Fibroblast of skin of back (primary cell): ENCODE results near the gene PSMD14.
A peak's percentile ranks its signal among the peaks of the same experiment; 100 is the strongest.
"Not testable (repeated sequence)": the region's sequence is repeated elsewhere in the genome, so short reads cannot be mapped to it uniquely, and the experiment has no call there.

Source experiments
- DNase-seq: peaks from one replicate; pipeline ENCODE4 v3.0.0-alpha.2; 2013

Gene PSMD14

DNA sequence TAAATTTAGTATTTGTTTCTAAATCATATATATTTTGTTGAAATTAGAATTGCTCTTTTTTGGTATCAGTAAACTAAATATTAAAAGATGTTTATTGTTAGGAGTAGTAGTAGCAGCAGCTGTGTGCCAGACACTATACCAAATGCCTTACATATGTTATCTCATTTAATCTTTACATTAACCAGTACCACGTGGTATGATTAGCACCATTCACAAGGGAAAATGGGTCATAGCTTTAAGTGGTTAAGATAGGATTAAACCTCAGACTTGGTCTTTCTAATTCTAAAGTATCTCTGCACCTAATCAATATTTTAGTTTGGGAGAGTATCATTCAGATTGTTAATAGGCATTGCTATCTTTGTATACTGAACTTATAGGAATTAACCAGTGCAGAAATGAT lies 29.0 kb downstream of the PSMD14 start:
- no peak for DNase-seq

GRCh38 chr2:161339532-161339931 lies 31.3 kb downstream of the PSMD14 start:
- DNase-seq, result not testable (repeated sequence)

DNA sequence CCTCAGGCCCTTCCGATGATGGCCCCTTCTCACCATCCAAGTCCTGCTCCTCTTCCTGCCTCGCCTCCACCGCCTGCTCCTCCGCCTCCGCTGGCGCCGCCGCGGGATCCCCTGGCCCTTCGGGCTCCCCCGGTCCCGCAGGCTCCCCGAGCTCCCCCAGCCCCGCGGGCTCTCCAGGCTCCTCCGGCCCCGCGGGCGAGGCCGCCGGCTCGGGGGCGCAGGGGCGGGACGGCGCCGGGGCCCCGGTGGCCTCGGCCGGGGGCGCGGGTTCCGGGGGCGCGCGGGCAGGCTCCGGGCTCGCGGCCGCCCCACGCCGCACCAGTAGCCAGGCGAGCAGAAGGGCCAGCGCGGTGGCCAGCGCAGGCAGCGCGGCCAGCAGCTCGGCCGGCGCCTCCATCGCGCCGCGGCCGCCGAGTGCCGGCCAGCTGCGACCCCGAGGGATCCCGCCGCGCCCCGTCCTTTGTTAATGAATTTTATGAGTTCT lies 32.7 kb downstream of the PSMD14 start:
- DNase-seq, result not testable (repeated sequence)

DNA sequence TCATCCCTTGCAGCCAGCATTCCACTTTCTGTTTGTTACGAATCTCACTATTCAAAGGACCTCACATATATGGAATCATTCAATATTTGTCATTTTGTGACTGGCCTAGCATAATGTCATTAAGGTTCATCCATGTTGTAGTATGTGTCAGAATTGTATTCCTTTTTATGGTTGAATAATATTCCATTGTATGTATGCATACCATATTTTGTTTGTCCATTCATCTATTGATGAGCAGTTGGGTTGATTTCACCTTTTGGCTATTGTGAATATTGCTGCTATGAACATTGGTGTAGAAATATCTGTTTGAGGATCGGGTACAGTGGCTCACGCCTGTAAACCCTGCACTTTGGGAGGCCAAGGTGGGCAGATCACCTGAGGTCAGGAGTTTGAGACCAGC lies 35.0 kb downstream of the PSMD14 start:
- DNase-seq, result no peak

DNA sequence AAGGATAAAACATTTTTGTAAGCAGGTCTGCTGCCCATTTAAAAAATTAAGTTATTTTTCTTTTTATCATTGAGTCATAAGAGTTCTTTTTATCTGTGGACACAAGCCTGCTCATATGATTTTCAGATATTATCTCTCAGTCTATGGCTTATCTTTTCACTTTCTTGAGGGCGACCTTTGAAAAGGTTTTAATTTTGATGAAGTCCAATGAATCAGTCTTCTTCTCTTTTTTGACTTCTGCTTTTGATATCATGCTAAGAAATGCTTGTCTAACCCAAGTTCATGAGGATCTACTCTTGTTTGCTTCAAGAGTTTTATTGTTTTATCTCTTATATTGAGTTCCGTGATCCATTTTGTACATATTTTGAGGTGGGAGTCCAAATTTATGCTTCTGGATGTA lies 36.5 kb downstream of the PSMD14 start:
- DNase-seq, result no peak

GRCh38 chr2:161351678-161352077 lies 43.5 kb downstream of the PSMD14 start:
- no peak for DNase-seq

DNA sequence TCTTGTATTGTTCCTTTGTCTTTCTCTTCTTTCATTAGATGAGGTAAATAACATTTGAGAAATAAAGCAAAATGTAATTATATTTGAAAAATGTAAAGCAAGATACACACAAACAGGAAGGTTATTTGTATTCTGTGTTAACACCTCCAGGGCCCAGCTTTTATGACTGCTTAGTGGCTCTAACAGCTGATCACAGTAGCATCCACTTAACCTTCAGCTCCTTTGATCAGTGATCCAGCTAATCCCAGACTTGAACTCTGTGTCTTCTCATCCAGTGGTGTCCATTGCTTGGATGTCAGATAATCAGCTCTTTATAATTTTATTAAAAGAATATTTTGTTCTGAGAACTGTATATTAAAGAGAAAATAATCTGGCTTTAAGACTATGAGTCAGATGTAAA lies 44.5 kb downstream of the PSMD14 start:
- no peak for DNase-seq

- no peak for DNase-seq
Measured at GRCh38 chr2:161353543-161353942, 45.3 kb downstream of the PSMD14 start.

DNA sequence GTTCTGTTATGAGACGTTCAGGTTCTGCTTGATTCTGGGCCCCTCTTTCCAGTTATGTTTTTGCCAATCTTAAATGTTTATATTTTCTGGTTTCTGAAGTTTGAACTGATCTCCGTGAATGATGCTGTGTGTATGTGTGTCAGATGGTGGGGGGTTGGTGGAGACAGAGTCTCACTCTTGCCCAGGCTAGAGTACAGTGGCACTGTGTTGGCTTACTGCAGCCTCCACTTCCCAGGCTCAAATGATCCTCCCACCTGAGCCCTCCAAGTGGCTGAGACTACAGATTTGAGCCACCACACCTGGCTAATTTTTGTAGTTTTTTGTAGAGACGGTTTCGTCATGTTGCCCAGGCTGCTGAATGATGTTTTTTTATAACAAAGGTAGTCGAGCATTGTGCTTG lies 45.9 kb downstream of the PSMD14 start:
- no peak for DNase-seq

DNA sequence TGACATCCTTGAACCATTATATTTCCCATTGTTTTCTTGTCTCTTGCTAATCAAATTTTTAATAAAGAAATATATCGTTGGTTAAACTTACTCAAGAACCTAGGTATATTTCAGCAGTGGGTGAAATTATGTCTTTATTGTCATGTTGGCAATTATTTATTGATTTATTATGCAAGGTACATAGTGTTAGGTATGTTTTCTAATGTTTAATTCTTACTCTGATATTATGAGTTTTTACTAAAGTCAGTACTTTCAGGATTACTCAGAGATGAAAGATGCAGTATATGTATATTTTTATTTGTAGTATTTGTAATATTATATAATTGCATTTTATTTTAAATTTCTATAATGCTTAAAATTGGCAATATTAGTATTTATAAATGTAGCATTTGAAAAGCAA lies 46.9 kb downstream of the PSMD14 start:
- no peak for DNase-seq

DNA sequence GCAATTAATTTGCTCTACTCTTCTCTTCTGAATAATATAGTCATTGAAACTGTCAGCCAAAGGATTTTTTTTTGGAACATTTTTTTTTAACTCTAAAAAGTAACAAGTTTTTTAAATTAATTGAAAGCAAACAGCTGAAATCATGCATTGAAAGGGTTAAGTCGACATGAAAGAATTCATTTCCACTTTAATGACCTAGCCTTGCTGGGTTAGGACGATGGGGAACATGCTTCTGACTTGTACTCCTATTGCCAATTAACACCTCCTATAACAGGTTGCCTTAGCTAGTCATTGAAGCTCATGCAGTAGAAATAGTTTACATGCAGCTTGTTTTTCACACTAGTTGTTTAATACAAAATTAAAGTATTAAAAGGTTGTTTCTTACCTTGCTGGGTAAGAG lies 47.8 kb downstream of the PSMD14 start:
- DNase-seq, result no peak

GRCh38 chr2:161357097-161357496 lies 48.9 kb downstream of the PSMD14 start:
- DNase-seq, result no peak

GRCh38 chr2:161358838-161359237 lies 50.6 kb downstream of the PSMD14 start:
- DNase-seq, result no peak

DNA sequence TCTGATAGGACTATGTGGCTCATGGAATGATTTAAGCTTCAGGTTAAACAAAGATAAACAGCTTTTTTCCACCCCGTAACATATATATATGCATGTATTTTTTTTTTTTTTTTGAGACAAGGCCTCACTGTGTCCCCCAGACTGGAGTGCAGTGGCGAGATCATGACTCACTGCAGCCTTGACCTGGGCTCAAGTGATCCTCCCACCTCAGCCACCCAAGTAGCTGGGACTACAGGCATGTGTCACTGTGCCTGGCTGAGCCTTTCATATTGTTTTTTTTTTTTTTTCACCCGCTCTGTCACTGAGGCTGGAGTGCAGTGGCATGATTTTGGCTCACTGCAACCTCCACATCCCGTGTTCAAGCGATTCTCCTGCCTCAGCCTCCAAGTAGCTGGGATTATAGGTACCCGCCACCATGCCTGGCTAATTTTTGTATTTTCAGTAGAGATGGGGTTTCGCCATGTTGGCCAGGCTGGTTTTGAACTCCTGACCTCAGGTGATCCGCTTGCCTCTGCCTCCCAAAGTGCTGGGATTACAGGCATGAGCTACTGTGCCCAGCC lies 52.0 kb downstream of the PSMD14 start:
- DNase-seq, result not testable (repeated sequence)

DNA sequence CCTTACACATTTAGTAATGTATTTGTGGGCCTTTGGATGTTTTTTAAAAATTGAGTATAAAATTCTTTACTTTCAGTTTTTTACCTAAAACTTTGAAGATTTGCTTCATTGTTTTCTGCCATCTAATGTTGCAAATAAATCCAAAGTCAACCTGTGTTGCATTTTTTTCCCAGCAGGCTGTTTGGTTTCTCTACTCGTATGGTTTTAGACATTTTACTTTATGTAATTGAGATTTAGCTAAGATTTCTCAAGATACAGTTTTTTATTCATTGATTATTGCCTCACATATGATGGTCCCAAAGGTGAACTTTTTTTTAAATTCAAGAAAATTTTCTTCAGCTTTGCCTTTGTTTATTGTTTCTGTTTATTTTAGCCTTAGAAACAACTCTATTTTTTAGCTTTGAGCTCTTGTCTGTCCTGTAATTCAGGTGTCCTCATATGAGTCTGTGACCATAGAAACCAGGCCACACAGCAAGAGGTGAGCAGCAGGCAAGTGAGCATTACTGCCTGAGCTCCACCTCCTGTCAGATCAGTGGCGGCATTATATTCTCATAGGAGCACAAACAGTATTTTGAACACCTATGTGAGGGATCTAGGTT lies 54.4 kb downstream of the PSMD14 start:
- DNase-seq, result no peak

- no peak for DNase-seq
Measured at GRCh38 chr2:161367675-161368074, 59.5 kb downstream of the PSMD14 start.

DNA sequence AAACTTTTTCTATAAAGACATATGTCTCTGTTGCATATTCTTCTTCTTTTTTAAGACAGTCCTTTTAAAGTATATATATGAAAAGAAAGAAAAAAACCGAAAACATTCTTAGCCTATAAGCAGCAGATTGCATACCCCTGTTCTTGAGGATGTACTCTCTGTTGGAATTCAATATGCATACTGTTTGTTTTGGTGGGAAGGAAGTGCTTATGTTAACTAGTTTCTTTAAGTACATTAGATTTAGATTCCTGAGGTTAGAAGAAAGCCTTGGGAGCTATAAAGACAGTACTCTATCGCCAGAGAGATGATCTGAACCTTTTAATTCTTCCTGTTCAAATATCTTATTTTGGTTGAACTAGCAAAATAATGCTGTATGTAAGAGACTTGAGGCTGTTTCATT lies 61.1 kb downstream of the PSMD14 start:
- DNase-seq, result no peak

DNA sequence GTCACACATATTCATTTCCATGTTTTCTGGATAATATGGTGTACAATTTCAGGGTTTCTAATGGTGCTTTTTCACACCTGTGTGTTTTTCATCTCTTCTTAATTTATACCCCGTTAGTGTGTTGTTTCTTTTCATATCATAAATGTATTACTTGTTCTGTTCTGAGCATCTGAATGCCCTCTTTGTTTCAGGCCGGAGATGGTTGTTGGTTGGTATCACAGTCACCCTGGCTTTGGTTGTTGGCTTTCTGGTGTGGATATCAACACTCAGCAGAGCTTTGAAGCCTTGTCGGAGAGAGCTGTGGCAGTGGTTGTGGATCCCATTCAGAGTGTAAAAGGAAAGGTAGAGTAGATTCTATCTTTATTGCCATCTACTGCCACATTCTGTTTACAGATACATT lies 62.8 kb downstream of the PSMD14 start:
- DNase-seq, result no peak

DNA sequence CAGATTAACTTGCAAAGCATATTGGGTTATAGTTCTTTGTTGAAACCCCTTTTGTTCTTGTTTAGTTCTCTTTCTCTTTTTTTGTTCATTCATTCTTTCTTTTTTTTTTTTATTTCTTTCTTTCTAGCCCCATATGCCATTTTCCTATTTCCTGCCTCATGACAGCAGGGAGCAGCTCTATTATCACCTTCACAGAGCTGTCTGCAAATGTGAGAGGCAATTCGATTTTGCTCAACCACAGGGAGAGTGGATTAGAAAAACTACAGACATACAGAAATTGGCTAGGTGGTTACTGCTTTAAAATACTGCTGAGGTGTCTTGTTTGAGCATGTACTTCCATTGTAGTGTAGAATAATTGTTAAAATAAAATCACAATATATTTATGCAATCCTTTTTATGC lies 63.6 kb downstream of the PSMD14 start:
- DNase-seq, result no peak

DNA sequence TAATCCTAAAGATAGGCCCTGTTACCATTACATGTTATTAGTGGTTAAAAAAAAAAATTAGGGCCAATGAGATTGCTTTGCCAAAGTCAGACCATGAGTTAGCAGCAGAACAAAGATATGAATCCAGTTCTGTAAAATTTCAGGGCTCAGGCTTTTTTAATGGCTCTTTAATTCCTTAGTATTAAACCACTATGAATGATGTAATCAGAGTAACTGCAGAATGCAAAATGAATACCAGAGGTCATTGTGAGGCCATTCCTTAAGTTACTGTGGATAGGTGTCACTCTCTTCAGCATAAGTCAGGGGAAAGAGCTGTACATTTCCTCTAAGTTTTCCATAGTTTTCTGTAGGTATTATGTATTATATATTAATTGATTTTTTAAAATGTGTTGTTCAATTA lies 65.7 kb downstream of the PSMD14 start:
- DNase-seq, result peak; percentile 66

DNA sequence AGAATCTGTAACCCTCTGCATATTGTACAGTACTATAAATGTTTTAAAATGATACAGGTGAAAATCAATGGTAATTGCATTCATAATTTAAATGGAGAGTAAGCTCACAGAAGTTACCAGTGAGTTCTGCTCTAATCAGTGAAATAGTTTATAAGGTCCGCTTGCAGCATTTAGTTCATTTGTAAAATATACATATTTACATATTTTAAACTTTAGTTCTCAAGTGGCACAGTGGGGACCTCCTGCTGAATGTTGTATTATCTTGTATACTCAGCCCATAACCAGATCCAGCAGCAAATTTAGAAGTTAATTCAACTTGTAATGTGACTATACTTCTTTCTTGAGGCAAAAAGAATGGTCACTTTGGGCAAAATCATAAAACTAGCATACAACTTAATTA lies 66.2 kb downstream of the PSMD14 start:
- DNase-seq, result no peak

GRCh38 chr2:161379740-161380139 lies 71.5 kb downstream of the PSMD14 start:
- DNase-seq, result no peak

DNA sequence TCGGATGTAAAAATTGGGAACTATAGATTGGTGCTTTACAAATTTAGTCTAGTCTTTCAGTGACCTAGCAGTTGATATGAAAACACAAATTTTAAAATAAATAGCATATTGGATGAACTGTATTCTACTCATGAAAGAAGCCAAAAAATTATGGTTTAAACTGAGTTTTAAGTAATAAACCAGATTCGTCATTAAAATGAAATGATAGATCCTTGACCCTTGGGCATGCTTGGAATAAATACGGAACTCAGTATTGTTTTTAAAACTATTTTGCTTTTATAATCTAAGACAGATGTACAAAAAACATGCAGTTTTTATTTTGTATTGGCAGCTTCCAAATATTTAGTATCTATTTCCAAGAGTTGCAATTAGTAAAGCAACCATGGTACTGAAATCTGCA lies 73.3 kb downstream of the PSMD14 start:
- DNase-seq, result no peak

GRCh38 chr2:161382747-161383146 lies 74.5 kb downstream of the PSMD14 start:
- DNase-seq, result no peak

DNA sequence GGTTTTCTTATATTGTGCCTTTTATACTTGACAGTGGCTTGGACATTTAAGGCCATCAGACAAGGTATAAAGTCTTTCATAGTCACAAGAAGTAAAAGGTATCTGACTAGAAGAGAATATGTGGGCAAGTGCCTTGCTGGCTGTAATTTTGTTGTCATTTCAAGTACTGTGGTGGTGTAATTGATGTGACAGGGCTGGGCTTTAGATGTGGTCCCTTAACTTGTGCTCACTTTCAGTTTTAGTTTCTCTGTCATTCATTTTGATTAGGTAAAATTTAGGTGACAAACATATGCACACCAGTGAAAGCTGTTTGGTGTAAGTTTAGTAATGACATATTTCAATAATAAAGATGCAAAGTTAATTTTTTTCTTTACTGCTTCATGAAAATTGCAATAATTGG lies 76.6 kb downstream of the PSMD14 start:
- DNase-seq, result no peak
